SHP77 (cell line): ENCODE results near the gene LRP11.
"Not testable (repeated sequence)": the region's sequence is repeated elsewhere in the genome, so short reads cannot be mapped to it uniquely, and the experiment has no call there.

Experiments
- DNase-seq, 2 experiments: peaks; one replicate each; lab custom pipeline; 2025; lab: John Stamatoyannopoulos, UW

LRP11 gene

DNA sequence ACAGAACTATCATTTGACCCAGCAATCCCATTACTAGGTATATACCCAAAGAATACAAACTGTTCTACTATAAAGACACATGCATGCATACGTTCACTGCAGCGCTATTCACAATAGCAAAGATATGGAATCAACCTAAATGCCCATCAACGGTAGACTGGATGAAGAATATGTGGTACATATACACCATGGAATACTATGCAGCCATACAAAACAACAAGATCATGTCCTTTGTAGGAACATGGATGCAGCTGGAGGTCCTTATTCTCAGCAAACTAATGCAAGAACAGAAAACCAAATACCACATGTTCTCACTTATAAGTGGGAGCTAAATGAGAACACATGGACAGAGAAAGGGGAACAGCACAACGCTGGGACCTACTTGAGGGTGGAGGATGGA is 15.8 kb downstream of the LRP11 start:
- DNase-seq: not testable (repeated sequence)

DNA sequence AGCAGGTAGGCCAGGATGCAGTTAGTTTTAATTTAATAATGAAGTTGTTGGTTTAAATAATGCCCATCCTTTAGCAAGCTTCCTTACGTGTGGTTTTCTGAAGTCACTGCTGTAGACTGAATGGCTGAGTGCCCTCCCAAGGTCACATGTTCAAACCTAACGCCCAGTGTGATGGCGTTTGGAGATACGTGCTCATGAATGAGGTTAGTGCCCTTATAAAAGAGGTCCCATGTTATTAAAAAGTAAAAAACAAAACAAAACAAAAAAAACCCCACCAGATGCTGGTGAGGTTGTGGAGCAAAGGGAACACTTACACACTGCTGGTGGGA is 16.3 kb downstream of the LRP11 start:
- peak in 1 of 2 experiments; percentile 19 for DNase-seq

DNA sequence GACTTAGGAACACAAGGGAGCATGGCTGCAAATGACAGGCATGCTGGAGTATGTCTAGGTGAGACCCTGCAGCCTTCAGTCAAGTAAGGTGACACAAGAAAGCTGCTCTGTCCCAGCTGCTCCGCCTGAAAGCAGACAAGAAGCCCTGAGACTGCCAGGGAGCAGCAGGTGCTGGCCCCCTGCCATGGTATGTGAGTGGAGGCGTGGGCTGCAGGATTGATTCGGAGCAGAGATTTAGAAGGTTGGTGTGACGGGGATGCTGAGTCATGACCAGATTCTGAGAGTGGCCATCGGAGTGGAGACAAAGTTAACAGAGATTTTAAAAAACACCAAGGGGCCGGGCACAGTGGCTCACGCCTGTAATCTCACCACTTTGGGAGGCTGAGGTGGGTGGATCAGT is 17.8 kb downstream of the LRP11 start:
- DNase-seq: peak; percentile 42 to 71

DNA sequence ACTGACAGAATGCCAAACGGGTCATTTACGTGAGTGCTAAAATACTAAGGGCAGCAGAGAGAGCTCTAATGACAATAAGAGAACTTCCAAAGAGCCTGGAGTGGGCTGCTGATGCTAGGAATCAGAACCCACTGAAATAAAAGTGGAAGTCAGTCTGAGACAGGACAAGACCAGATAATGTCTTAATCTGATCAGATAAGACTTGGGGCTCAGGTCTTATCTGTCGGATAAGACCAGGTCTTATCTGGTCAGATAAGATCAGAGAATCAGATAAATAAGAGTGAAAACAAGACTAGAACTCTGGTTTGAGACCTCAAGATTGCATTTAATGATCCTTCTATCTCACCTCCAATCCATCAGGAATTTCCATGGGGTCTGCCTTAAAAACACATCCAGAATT is 18.6 kb downstream of the LRP11 start:
- DNase-seq: no peak

DNA sequence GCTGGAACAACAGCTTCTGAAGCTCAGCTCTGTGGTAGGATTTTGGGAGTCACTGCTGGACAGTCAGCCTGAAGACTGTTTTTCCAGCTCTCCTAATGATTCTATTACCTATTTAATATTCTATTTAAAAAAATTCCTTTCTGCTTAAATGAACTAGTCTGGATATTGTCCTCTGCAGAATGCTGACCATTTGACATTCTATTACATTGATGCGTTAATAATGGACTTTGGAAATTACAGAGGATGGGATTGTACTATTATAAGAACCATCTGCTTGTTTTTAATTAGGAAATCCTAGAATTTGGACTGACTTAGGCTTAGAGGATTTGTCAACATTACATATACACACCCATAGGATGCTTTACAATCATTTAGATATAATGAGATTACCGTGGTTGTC is 19.7 kb downstream of the LRP11 start:
- DNase-seq: no peak

DNA sequence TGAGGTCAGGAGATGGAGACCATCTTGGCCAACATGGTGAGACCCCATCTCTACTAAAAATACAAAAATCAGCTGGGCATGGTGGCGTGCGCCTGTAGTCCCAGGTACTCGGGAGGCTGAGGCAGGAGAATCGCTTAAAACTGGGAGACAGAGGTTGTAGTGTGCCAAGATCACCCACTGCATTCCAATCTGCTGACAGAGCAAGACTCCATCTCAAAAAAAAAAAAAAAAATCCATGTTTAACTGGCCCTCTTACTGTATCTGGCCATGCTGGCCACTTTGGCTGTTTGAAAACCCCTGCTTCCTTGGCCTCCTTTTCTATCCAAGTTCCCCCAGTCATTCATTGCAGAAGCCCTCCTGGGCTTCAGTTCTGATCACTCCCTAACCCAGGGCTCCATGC is 20.1 kb downstream of the LRP11 start:
- not testable (repeated sequence) for DNase-seq

DNA sequence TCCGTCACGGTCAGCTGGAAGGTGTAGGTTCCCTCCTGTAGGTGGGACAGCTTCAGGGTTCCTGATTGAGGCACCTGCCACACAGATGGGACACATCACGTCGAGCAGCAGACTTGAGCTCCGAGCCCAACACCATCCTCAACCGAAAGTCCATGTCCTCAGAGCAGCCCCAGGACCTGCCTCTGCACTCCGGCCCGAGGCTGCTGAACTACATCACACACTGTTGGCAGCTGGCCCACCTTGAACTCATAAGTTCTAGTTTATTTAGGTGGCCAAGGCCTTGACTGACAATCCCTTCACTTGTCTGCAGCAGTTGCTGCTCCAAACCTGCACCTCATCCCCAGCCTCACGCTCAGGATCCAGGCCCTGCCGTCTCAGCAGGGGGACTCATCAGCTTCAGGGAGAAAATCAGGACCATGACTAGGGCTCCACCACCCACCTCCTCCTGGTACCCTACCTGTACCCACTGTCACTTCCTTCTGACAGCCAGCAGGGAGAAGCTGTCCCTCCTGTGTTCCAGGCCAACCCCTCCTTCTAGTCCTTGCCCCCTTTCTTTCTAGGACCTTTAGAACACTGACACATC is 21.0 kb downstream of the LRP11 start:
- DNase-seq: no peak

DNA sequence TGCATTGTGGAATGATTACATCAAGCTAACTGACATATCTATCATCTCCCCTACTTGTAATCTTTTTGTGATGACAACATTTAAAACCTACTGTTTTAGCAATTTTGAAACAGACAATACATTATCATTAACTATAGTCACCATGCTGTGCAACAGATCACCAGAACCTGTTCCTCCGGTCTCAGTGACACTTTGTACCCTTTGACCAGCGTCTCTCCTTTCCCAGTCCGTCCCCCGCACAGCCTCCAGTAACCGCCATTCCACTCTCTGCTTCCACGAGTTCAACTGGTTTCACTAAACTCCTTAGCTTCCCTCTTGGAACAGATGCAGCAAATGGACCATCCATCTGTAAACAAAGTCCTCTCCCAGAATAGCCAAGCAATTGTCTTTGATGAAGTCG is 21.8 kb downstream of the LRP11 start:
- no peak for DNase-seq

DNA sequence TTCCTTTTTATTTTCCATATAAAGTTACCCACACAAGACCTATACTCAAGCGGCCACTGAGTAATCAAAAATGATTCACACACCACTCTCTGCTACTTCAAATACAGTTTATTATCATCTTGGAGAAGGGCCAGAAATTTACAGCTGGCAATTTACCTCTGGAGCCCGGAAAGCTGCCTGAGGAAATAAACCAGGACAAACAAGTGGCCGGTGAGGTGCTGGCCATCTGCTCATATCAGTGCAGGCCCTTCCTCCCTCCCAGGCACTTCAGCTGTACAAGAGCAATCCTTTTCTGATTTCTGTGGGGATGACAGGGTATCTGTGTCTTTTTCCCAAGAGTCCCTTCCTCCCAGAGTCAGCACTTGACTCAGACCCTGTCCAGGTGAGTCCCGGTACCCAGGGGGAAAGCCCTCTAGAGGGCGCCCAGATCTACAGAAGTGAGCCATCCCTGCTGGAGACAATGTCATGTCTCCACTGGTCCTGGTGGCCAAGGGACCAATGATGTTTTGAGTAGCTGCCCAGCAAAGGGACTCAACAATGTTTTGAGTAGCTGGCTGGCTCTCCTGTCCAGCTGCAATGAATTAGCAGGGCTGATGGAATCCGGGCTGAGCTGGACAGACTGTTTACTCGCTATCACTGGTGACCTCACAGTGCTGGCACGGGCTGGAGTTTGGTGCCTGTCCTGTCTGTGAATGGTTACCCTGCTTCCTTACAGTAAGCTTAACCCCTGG is 23.6 kb downstream of the LRP11 start:
- peak; percentile 94 to 96 for DNase-seq

DNA sequence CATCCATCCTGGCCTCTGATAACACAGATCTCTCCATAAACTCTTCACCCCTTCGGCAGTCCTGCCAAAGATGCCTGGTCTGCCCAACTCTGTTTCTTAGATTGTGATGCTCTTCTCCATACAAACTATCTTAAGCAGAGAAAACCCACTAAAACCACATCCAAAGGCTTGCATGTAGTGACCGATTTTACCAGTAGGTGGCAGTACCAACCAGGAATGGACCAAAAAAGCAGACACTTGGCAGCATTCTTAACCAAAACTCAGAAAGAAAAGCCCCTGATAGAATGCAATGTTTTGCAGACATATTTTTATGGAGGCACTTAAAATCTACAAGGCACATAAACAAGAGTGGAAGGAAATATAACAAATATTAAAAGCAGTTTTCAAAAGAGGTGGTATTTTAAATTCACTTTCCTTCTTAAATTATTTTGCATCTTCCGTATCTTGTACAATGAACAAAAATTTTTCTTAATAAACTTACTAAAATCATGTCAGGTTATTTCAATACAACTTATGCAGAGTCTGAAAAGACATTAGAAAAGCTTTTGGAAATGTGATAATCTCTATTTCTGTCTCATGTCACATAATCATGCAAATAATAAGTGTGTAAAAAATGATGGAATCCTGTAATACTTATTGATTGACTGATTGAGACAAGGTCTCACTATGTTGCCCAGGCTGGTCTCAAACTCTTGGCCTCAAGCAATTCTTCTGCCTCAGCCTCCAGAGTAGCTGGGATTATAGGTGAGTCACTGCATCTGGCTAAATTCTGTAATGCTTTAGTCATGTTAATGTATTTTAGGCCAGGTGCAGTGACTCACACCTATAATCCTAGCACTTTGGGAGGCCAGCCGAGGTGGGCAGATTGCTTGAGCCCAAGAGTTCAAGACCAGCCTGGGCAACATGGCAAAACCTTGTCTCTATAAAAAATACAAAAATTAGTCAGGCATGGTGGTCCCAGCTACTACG is 29.4 kb downstream of the LRP11 start:
- peak; percentile 15 to 42 for DNase-seq

DNA sequence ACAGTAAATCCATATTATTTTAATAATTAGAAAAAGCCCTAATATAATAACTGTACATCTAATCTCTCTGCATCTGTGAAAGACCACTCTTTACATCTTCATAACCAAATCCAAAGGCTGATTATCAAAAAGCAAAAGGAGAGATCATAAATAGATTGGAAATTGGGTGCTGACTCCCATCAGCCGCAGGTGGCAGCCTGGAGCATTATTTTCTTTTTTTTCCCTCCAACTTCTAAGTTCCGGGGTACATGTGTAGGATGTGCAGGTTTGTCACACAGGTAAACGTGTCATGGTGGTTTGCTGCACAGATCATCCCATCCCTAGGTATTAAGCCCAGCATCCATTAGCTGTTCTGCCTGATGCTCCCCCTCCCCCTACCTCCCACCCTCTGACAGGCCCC is 30.5 kb downstream of the LRP11 start:
- DNase-seq: no peak

DNA sequence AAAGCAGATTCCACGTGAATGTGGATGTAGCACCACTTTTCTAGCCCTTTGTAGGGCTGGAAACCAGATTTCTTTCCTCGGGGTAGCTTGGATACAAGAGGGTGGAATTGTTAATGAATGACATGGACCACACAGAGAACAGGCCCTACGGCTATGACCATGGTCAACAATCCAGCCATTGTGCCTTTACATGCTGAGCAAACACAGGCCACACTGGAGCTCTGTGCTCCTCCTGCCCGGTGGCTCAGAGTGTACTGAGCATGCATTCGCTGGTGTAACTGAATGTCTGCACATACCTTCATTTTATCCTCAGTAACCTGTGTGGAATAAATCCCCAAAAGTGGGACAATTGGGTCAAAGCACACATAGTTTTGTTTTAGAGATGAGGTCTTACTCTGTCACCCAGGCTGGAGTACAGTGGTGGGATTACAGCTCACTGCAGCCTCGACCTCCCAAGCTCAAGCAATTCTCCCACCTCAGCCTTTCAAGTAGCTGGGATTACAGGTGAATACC is 32.8 kb downstream of the LRP11 start:
- DNase-seq: no peak

DNA sequence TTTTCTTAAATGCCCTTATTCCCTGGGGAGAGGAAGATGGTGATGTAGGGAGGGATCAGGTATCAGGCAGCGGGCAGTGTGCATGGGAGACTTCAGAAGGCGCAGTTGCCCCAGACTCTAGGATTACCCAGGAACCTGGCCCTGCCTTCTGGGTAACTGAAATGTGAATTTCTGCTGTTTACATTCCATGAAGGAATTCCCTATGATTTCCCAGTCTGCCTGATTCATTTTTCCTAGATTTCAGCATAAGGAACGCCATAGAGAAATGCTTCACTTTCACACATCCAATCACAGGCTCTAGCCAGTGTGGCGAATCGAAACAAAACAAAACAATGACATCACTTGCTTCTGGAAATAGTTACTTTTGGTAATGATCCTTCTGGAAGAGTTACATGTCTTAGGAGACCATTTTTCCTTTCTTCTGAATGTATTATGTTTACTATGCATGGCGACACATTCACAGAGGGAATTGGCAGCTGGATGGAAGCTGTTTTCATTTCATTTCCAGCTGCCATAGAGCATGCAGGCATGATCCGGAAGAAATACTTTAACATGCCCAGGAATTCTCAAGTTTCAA is 33.3 kb downstream of the LRP11 start:
- DNase-seq: no peak

DNA sequence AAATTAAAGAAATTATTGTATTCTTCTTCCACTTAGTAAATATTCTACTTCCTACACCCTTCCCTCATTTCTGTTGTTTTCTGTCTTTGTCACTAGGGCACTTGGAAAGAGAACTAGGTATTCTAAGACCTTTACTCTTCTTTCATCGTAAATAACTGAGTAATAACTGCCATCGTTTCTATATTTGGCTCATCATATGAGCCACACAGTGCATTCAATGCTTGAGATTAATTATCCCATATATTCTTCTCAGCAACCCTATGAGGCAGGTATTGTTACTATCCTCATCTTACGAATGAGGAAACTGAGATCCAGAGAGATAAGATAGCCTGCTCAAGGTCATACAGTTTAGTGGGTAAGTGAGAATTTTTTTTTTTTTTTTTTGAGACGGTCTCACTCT is 38.9 kb downstream of the LRP11 start:
- no peak for DNase-seq

DNA sequence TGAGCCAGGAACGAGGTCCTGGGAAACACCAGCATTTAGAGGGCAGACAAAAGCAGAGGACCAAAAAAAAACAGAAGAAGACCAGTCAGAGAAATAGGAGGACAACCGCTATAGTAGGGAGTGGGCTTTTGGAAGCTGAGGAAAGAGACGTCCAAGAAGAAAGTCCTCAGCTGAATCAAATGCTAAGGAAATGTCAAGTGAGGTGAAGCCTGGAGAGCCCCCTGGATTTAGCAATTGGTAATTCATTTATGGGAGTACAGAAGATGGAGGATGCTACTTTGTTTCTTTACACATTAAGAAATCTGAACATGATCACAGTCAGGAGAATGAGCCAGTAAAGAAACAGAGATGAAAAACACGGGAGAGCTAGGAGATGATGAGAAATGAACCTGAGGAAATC is 41.1 kb downstream of the LRP11 start:
- DNase-seq: no peak

DNA sequence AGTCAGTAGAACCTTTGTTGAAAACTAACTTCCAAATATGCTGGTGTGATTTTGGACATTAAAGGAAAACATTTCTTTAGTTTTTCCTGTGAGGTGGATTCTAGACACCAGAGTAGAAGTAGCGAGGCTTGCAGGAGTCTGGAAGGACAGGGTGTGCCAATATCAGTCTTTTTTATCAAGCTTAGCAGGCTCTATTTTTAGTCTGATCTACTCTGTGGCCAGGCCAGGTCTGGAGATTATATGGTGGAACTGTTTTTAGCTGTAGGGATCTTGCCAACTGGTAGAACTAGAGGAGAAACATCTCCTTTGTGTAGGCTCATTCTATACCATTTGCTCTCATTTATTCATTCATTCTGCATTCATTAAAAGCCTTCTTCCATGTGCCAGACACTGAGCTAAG is 42.7 kb downstream of the LRP11 start:
- DNase-seq: no peak

DNA sequence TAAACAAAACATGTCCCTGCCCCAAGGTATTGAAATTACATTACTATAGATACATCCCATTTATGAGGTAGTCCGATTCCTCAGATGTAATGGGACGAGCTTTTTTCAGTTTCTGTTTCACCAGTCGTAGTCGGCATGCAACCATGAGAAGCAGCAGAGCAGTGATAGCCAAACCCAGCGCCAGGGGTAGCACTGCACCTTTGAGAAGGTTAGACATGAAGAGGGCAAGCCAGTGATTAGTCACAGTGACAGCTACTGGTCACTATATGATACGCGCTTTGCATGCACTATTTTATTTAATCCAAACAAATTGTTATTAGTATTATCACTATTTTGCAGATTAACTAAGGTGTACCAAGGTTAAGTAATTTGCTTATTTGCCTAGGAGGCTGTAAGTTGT is 43.7 kb downstream of the LRP11 start:
- no peak for DNase-seq

DNA sequence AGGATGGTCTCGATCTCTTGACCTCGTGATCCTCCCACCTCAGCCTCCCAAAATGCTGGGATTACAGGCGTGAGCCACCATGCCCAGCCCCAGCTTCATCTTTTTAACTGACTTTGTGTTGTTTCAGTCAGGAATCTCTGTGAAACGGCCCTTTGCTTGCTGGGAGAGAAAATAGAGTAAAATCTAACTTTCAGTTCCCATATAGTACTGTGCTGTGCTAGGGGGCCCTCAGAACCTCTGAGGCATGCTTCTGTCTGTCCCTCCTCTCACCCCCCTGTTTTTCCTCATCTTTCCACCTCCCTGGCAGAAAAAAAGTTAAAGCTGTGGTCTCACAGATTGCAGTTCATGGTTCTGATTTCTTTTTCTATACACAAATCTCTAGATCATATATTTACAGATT is 48.4 kb downstream of the LRP11 start:
- DNase-seq: no peak

DNA sequence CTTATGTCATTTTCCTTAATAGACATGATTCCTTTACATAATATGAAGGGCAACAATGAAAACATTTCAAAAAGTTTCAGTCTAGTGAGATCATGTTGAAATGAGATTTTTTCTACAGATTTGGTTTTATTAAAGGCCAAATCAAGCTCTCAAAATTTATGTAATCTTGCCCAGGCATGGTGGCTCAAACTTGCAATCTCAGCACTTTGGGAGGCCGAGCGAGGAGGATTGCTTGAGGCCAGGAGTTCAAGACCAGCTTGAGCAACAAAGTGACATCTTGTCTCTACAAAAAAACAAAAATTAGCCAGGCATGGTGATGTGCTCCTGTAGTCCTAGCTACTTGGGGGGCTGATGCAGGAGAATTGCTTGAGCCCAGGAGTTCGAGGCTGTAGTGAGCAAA is 50.8 kb downstream of the LRP11 start:
- no peak for DNase-seq

DNA sequence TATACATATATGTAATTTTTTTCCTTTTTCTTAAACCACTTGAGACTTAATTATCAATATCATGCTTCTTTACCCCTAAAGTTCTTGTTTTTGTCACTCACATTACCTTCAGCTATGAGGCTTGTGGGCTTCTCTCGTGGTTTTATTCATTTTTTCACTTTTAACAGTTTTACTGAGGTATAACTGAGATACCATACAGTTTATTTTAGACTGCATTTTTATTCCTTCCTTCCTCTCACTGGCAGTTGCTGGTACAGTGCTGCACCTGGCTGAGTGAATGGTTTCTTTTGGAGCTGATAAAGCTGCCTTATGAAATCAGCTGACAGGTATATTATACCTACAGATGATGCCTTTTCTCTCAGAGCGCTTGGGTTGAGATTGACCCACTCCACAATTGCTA is 54.4 kb downstream of the LRP11 start:
- DNase-seq: no peak

DNA sequence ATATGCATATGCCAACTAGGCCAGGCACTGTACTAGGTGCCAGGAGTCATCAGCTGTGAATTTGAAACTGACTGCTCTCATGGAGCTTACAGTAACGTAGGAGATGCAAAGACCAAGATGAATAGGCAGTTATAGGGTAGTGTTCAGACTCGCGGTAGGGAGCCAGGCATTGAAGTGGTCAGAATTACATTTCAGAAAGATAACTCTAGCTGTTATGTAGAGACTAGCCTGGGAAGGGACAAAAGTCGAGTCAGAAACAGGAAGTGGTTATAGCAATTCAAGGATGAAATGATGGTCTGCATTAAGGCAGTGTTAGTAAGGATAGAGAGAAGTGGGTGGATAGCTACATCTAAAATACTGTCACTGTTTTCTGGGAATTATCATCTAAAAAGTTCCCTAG is 58.0 kb downstream of the LRP11 start:
- DNase-seq: no peak

DNA sequence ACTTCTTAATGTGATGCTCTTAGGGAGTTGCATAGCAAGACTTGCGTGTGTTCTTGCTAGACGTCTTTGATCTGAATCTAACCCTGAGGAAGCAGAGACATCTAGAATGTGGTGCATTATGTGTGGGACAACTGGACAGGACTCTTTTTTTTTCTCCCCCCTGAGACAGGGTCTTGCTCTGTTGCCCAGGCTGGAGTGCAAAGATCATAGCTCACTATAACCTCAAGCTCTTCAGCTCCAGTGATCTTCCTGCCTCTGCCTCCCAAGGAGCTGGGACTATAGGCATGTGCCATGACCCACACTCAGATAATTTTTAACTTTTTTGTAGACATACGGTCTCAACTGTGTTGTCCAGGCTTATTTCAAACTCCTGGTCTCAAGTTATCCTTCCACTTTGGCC is 80.6 kb downstream of the LRP11 start:
- DNase-seq: no peak

DNA sequence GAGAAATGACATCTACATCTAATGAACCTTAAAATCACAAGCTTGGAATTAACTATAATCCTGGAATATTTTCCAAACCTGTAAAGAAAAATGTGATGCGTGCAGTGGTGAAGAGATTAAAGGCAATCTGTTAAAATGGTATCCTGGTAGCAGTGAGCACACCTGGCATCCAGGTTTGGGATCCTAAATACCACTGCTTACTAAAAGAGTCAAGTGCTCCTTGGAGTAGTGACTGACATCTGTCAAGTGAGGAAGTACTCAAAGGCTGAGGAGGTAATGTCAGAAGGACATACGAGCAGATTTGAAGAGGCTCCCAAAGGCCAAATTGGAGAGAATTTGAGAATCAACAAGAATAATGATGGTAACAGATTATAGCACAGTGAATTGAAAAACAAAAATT is 81.8 kb downstream of the LRP11 start:
- no peak for DNase-seq
